GM12892 (cell line): ENCODE measurements around the gene COL20A1.

Experiments used
- POLR2A ChIP-seq: IDR thresholded peaks from 2 replicates; pipeline ENCODE4 v1.6.1; 2011; ENCODE audit warnings: low read depth, low read length, control low read depth
- POLR2AphosphoS5 ChIP-seq: IDR thresholded peaks from 2 replicates; pipeline ENCODE4 v1.6.1; 2011; ENCODE audit warnings: low read depth, low read length, control low read depth

GRCh38 chr20:63371291-63371865 lies 78.4 kb downstream of the COL20A1 start:
- TF ChIP-seq POLR2A (no peak), POLR2AphosphoS5 (no peak)
